ENCODE data around the gene RFX3. TPM values are rescaled to one million over a fixed set of nuclear protein-coding genes. Genes with fewer than 3 reads are reported as not detected.

Gene RFX3
- total RNA-seq, 1 donor from 2014 or later: 3.8 TPM

DNA sequence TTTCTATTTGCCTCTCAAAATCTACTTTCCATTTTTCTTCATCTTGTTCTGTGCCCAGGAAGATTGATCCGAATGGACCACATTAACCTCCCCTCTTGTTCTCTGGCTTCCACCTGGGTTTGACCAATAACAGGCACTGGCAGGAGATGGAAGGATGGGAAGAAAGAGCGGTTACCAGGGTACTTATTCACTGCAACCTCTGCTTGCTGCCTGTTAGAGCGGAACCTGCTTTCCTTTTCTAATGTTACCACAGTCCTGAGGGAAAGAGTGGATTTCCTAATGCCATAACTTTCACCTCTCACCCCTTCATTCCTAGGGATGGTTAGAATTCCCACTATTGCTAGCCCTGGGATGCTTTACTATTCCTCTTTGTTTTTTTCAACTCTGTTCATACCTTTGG lies 262.1 kb downstream of the RFX3 start:
- Histone ChIP-seq H3K27me3 (ENCODE audit: low read depth) (no peaks in the 10 kb centered on the region), H3K27ac (replicated peaks) (no peak overlapping the region), H3K9me3 (replicated peaks) (no peaks in the 10 kb centered on the region), H3K36me3 (peaks cover 38% of the 10 kb centered on the region), H3K4me1 (no peaks in the 10 kb centered on the region), H3K4me3 (no peak overlapping the region)
- intact Hi-C loops (cut with micrococcal nuclease): no loop called here
- TF ChIP-seq, protein P1, sequence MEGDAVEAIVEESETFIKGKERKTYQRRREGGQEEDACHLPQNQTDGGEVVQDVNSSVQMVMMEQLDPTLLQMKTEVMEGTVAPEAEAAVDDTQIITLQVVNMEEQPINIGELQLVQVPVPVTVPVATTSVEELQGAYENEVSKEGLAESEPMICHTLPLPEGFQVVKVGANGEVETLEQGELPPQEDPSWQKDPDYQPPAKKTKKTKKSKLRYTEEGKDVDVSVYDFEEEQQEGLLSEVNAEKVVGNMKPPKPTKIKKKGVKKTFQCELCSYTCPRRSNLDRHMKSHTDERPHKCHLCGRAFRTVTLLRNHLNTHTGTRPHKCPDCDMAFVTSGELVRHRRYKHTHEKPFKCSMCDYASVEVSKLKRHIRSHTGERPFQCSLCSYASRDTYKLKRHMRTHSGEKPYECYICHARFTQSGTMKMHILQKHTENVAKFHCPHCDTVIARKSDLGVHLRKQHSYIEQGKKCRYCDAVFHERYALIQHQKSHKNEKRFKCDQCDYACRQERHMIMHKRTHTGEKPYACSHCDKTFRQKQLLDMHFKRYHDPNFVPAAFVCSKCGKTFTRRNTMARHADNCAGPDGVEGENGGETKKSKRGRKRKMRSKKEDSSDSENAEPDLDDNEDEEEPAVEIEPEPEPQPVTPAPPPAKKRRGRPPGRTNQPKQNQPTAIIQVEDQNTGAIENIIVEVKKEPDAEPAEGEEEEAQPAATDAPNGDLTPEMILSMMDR (IDR thresholded peaks at IDR 0.05; ENCODE audit: borderline replicate concordance): no peak
- no peak for DNase-seq

DNA sequence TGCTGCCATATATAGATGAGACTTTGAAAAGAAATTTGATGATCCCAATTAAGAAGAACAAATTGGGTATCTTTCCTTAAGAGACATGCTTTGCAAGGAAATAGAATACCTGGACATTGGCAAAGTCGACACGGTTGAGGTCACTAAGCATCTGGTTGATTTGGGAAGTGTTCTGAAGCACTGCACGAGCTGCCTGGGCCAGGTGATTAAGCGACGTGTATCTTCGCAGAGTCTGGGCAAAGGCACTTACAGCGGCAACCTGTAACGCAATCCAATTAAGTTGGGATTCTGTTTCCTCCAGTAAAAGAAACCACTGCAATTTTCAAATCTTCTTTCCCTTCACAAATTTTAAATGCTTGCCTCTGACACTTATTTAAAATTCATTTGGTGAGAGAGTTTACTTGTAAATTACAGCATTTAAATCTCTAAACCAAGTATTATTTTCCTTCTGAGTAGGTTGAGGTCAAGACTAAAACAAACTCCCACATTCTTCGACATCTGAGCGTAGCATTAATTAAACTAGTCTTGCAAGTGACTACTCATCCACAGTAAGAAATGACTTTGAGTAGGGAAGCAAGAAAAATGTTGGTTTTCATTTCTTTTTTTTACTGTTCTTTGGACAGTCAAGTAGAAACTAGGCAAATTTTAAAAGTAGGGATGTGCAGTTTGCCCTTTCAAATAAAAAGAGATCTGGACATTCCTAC lies 262.8 kb downstream of the RFX3 start:
- H3K4me3 ChIP-seq: no peak overlapping the region
- peaks cover 38% of the 10 kb centered on the region for H3K36me3 ChIP-seq
- TF ChIP-seq, protein P1 (IDR thresholded peaks at IDR 0.05; ENCODE audit: borderline replicate concordance): no peak
- H3K9me3 ChIP-seq (replicated peaks): no peaks in the 10 kb centered on the region
- no peaks in the 10 kb centered on the region for H3K4me1 ChIP-seq
- intact Hi-C loops (cut with micrococcal nuclease): no loop called here
- no peaks in the 10 kb centered on the region for H3K27me3 ChIP-seq (ENCODE audit: low read depth)
- DNase-seq: no peak
- no peak overlapping the region for H3K27ac ChIP-seq (replicated peaks)

DNA sequence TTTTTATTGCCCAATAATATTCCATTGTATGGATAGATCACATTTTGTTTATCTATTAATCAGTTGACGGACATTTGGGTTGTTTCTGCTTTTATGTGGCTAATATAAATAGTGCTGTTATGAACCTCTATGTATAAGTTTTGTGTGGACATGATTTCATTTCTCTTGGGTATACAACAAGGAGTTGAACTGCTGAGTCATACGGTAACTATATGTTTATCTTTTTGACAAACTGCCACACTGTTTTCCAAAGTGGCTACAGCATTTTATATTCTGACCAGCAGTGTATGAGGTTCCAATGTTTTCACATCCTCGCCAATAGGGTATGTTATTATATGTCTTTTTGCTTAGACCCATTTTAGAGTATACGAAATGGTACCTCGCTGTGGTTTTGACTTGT lies 264.3 kb downstream of the RFX3 start:
- Histone ChIP-seq H3K27me3 (ENCODE audit: low read depth) (no peaks in the 10 kb centered on the region), H3K4me1 (no peaks in the 10 kb centered on the region), H3K36me3 (peaks cover 46% of the 10 kb centered on the region), H3K9me3 (replicated peaks) (no peaks in the 10 kb centered on the region), H3K27ac (replicated peaks) (no peak overlapping the region), H3K4me3 (no peak overlapping the region)
- intact Hi-C loops (cut with micrococcal nuclease): no loop called here
- TF ChIP-seq, protein P1 (IDR thresholded peaks at IDR 0.05; ENCODE audit: borderline replicate concordance): no peak
- DNase-seq: no peak

DNA sequence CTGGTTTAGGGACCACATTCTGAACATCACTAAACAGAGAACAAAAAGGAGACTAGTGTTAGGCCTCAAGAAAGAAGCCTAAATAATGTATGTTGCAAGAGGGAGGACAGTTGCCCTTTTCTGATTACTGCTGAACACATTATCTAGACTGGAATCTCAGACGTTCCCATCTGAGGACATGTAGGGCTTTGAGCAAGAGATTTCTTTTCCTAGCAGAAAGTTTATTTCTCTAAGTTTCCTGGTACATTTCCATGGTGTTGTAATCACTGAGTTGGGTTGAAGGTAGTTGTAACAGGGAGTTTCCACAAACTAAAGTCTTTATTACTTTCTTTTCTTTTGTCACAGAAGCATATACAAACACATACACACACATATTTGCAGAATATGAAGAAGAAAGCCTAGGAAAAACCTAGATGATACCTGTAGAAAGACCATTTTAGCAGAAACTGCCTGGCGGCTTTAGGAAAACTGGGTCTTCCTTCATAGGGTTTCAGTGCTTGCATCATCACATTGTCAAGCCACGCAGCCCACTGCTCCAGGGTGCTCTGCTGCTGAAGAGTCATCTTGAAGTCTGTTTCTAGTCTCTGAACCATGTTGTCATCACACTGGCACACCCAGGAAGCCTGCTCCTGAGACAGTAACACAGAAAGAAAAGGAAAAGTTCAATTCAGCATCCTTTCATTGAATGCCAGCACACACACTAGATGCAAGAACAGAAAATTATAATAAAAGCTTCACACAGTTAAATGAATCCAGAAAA lies 269.1 kb downstream of the RFX3 start:
- TF ChIP-seq, protein P1 (IDR thresholded peaks at IDR 0.05; ENCODE audit: borderline replicate concordance): no peak
- H3K27ac ChIP-seq (replicated peaks): no peak overlapping the region
- intact Hi-C loops (cut with micrococcal nuclease): no loop called here
- H3K4me1 ChIP-seq: no peaks in the 10 kb centered on the region
- no peak overlapping the region for H3K4me3 ChIP-seq
- H3K9me3 ChIP-seq (replicated peaks): no peaks in the 10 kb centered on the region
- peaks cover 36% of the 10 kb centered on the region for H3K36me3 ChIP-seq
- H3K27me3 ChIP-seq (ENCODE audit: low read depth): no peaks in the 10 kb centered on the region
- DNase-seq: no peak

DNA sequence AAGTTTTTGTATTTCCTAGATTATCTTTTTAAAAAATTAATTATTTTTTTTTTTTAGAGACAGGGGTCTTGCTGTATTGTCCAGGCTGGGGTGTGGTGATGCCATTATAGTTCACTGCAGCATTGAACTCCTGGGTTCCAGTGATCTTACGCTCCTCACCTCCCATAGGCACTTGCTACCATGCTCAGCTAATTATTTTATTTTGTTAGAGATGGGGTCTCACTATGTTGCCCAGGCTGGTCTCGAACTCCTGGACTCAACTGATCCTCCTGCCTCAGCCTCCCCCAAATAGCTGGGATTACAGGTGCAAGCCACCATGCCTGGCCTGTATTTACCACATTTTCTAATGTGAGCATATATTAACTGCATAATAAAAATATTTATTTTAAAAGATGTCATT lies 274.5 kb downstream of the RFX3 start:
- Histone ChIP-seq H3K36me3 (peaks cover 28% of the 10 kb centered on the region), H3K27me3 (ENCODE audit: low read depth) (no peaks in the 10 kb centered on the region), H3K4me1 (no peaks in the 10 kb centered on the region), H3K9me3 (replicated peaks) (no peaks in the 10 kb centered on the region), H3K27ac (replicated peaks) (no peak overlapping the region), H3K4me3 (no peak overlapping the region)
- TF ChIP-seq, protein P1 (IDR thresholded peaks at IDR 0.05; ENCODE audit: borderline replicate concordance): no peak
- intact Hi-C loops (cut with micrococcal nuclease): no loop called here
- DNase-seq: no peak

Data from left ventricle myocardium inferior (tissue), 1 donor.